A673 (cell line): ENCODE data around the gene PSMD11.

Experiments used
- EZH2 ChIP-seq: fragments of 200-600 bp; sonication (generic); IDR thresholded peaks from 2 replicates; pipeline ENCODE4 v1.6.1; 2017; ENCODE audit warnings: borderline replicate concordance, low read depth, mild to moderate bottlenecking, mixed read lengths, antibody characterized with exemption, low read length; ENCODE audit not compliant: poor library complexity, severe bottlenecking
- TF ChIP-seq, protein P1 (sequence below): fragments of 300-800, 200-600 bp; sonication (generic); conservative IDR thresholded peaks from 2 replicates; pipeline ENCODE4 v1.5.1; 2017; ENCODE audit warnings: low read depth, mild to moderate bottlenecking, antibody characterized with exemption, low read length, moderate library complexity, mixed read lengths

DNA sequence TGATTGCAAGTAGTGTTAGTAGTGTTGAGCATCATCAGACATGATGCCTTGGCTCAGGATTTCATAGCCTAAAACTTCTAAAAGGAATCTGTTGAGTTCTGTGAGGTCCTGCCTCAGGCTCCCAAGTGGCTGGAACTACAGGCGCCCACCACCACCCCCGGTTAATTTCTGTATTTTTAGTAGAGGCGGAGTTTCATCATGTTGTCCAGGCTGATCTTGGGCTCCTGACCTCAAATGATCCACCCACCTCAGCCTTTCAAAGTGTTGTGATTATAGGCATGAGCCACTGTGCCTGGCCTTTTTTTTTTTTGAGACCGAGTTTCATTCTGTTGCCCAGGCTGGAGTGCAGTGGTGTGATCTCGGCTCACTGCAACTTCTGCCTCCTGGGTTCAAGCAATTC is 5.7 kb downstream of the PSMD11 start:
- TF ChIP-seq, protein P1, sequence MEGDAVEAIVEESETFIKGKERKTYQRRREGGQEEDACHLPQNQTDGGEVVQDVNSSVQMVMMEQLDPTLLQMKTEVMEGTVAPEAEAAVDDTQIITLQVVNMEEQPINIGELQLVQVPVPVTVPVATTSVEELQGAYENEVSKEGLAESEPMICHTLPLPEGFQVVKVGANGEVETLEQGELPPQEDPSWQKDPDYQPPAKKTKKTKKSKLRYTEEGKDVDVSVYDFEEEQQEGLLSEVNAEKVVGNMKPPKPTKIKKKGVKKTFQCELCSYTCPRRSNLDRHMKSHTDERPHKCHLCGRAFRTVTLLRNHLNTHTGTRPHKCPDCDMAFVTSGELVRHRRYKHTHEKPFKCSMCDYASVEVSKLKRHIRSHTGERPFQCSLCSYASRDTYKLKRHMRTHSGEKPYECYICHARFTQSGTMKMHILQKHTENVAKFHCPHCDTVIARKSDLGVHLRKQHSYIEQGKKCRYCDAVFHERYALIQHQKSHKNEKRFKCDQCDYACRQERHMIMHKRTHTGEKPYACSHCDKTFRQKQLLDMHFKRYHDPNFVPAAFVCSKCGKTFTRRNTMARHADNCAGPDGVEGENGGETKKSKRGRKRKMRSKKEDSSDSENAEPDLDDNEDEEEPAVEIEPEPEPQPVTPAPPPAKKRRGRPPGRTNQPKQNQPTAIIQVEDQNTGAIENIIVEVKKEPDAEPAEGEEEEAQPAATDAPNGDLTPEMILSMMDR: no peak
- TF ChIP-seq EZH2: no peak
